H9 (cell line): ENCODE data around the gene SEMA4C. TPM values are rescaled to one million over a fixed set of nuclear protein-coding genes. Genes with fewer than 3 reads are reported as not detected.

Experiments
- DNase-seq: peaks from one replicate; pipeline ENCODE4 v3.0.0-alpha.2; 2017
- H2AFZ ChIP-seq: one replicate; pipeline ENCODE4 v1.6.1; 2013; ENCODE audit warnings: mild to moderate bottlenecking, low read length, control low read depth, moderate library complexity
- H2AK5ac ChIP-seq: 2 replicates; pipeline ENCODE4 v1.6.1; 2013; ENCODE audit warnings: low read length, control low read depth, mixed read lengths; ENCODE audit not compliant: insufficient read length
- H2BK120ac ChIP-seq: one replicate; pipeline ENCODE4 v1.6.1; 2013; ENCODE audit warnings: low read depth, mild to moderate bottlenecking, low read length, control low read depth, inconsistent platforms; ENCODE audit not compliant: poor library complexity, severe bottlenecking
- H2BK12ac ChIP-seq: 2 replicates; pipeline ENCODE4 v1.6.1; 2013; ENCODE audit warnings: low read length, control low read depth, mixed read lengths, low read depth; ENCODE audit not compliant: insufficient read length
- H2BK15ac ChIP-seq: 2 replicates; pipeline ENCODE4 v1.6.1; 2013; ENCODE audit warnings: low read depth, low read length, control low read depth
- H2BK20ac ChIP-seq: one replicate; pipeline ENCODE4 v1.6.1; 2013; ENCODE audit warnings: low read depth, mild to moderate bottlenecking, low read length, control low read depth, inconsistent platforms; ENCODE audit not compliant: poor library complexity, severe bottlenecking
- H2BK5ac ChIP-seq: 2 replicates; pipeline ENCODE4 v1.6.1; 2013; ENCODE audit warnings: low read length, control low read depth, mixed read lengths; ENCODE audit not compliant: insufficient read length
- H3K14ac ChIP-seq: 2 replicates; pipeline ENCODE4 v1.6.1; 2013; ENCODE audit warnings: low read length, control low read depth; ENCODE audit not compliant: insufficient read depth
- H3K18ac ChIP-seq: 2 replicates; pipeline ENCODE4 v1.6.1; 2013; ENCODE audit warnings: low read depth, mild to moderate bottlenecking, mixed read lengths, low read length, control low read depth; ENCODE audit not compliant: insufficient read length
- H3K23ac ChIP-seq: 2 replicates; pipeline ENCODE4 v1.6.1; 2013; ENCODE audit warnings: low read length, control low read depth, mixed read lengths, low read depth; ENCODE audit not compliant: insufficient read length
- H3K23me2 ChIP-seq: 2 replicates; pipeline ENCODE4 v1.6.1; 2013; ENCODE audit warnings: low read depth, mild to moderate bottlenecking, mixed read lengths, low read length, control low read depth; ENCODE audit not compliant: insufficient read length, poor library complexity, severe bottlenecking
- H3K27ac ChIP-seq: 2 replicates; pipeline ENCODE4 v1.5.1; 2013; ENCODE audit warnings: low read length, control low read depth, mixed read lengths, low read depth; ENCODE audit not compliant: insufficient read length
- H3K27me3 ChIP-seq: 2 replicates; pipeline ENCODE4 v1.6.1; 2013; ENCODE audit warnings: low read length, control low read depth, inconsistent platforms; ENCODE audit not compliant: insufficient read depth
- H3K4ac ChIP-seq: 2 replicates; pipeline ENCODE4 v1.6.1; 2013; ENCODE audit warnings: low read depth, mild to moderate bottlenecking, control low read depth, inconsistent platforms, low read length, moderate library complexity
- H3K4me1 ChIP-seq: 2 replicates; pipeline ENCODE4 v1.6.1; 2013; ENCODE audit warnings: low read length, control low read depth, inconsistent platforms; ENCODE audit not compliant: insufficient read depth
- H3K4me2 ChIP-seq: 2 replicates; pipeline ENCODE4 v1.6.1; 2013; ENCODE audit warnings: low read length, control low read depth, mixed read lengths; ENCODE audit not compliant: insufficient read length, insufficient read depth
- H3K56ac ChIP-seq: 2 replicates; pipeline ENCODE4 v1.6.1; 2013; ENCODE audit warnings: low read depth, mild to moderate bottlenecking, mixed read lengths, low read length, control low read depth; ENCODE audit not compliant: insufficient read length
- H3K79me1 ChIP-seq: 2 replicates; pipeline ENCODE4 v1.6.1; 2013; ENCODE audit warnings: low read depth, mild to moderate bottlenecking, moderate library complexity, low read length, control low read depth, inconsistent platforms; ENCODE audit not compliant: insufficient read depth, poor library complexity, severe bottlenecking
- H3K79me2 ChIP-seq: 2 replicates; pipeline ENCODE4 v1.6.1; 2013; ENCODE audit warnings: low read length, control low read depth, inconsistent platforms; ENCODE audit not compliant: insufficient read depth
- H3K9ac ChIP-seq: 2 replicates; pipeline ENCODE4 v1.6.1; 2013; ENCODE audit warnings: low read length, control low read depth, mixed read lengths; ENCODE audit not compliant: insufficient read length; ENCODE audit errors: extremely low read depth
- H3K9me3 ChIP-seq: one replicate; pipeline ENCODE4 v1.6.1; 2013; ENCODE audit warnings: low read depth, low read length, inconsistent platforms; ENCODE audit not compliant: control insufficient read depth
- H3T11ph ChIP-seq: one replicate; pipeline ENCODE4 v1.6.1; 2013; ENCODE audit warnings: mild to moderate bottlenecking, low read length, control low read depth, inconsistent platforms
- H4K20me1 ChIP-seq: one replicate; pipeline ENCODE4 v1.6.1; 2013; ENCODE audit not compliant: control insufficient read depth, insufficient read length, insufficient read depth
- H4K5ac ChIP-seq: 2 replicates; pipeline ENCODE4 v1.6.1; 2013; ENCODE audit warnings: low read depth, mild to moderate bottlenecking, mixed read lengths, low read length, control low read depth; ENCODE audit not compliant: insufficient read length
- H4K8ac ChIP-seq: replicated peaks from 2 replicates; pipeline ENCODE4 v1.6.1; 2013; ENCODE audit warnings: low read length, control low read depth, mixed read lengths, low read depth; ENCODE audit not compliant: insufficient read length
- H4K91ac ChIP-seq: 2 replicates; pipeline ENCODE4 v1.6.1; 2013; ENCODE audit warnings: low read depth, mild to moderate bottlenecking, moderate library complexity, mixed read lengths, low read length, control low read depth; ENCODE audit not compliant: insufficient read length
- H3K27ac Mint-ChIP-seq, 3 experiments: 2 replicates in 2 of 3; 3 replicates in 1 of 3; pipeline ENCODE4 v1.8.0; 2020 to 2021; ENCODE audit warnings: mixed read lengths in 3 of 3, mild to moderate bottlenecking in 1 of 3, moderate library complexity in 1 of 3
- H3K27me3 Mint-ChIP-seq: 2 replicates; pipeline ENCODE4 v1.8.0; 2021; ENCODE audit warnings: low read depth, mild to moderate bottlenecking, moderate library complexity, mixed read lengths
- H3K36me3 Mint-ChIP-seq, 3 experiments: 2 replicates in 2 of 3; 3 replicates in 1 of 3; pipeline ENCODE4 v1.8.0; 2020 to 2021; ENCODE audit warnings: low read depth in 3 of 3, mixed read lengths in 3 of 3; ENCODE audit not compliant: insufficient read depth in 1 of 3
- H3K4me1 Mint-ChIP-seq, 2 experiments: 2 replicates each; pipeline ENCODE4 v1.8.0; 2020; ENCODE audit warnings: mixed read lengths in 2 of 2
- H3K4me3 Mint-ChIP-seq, 2 experiments: 2 replicates in 1 of 2; 3 replicates in 1 of 2; pipeline ENCODE4 v1.8.0; 2020 to 2021; ENCODE audit warnings: mild to moderate bottlenecking in 2 of 2, mixed read lengths in 2 of 2, moderate library complexity in 1 of 2
- H3K9me3 Mint-ChIP-seq, 2 experiments: 2 replicates in 1 of 2; 3 replicates in 1 of 2; pipeline ENCODE4 v1.8.0; 2020; ENCODE audit warnings: mild to moderate bottlenecking in 2 of 2, mixed read lengths in 2 of 2, moderate library complexity in 1 of 2
- WGBS: extraction: QIAGEN DNeasy Blood & Tissue Kit; methylation state at CpG from one replicate; pipeline ENCODE4 v1.1.7; 2013; ENCODE audit warnings: missing lambda C conversion rate, low lambda C conversion rate, mixed read lengths; ENCODE audit not compliant: insufficient read length; ENCODE audit errors: extremely low coverage; 5-methylcytosine and 5-hydroxymethylcytosine counted together
- total RNA-seq: library from RNA; stranded (reverse); gene quantifications from 2 replicates; pipeline ENCODE4 v1.2.1, GENCODE V29; 2021
- TF ChIP-seq, protein P1 (sequence below): fragments of 200-600 bp; sonication (generic); conservative IDR thresholded peaks from 3 replicates; pipeline ENCODE4 v1.8.0; 2021; ENCODE audit warnings: antibody characterized with exemption, mild to moderate bottlenecking

Gene SEMA4C
- total RNA-seq, 1 experiment from 2014 or later = 81.6 TPM

DNA sequence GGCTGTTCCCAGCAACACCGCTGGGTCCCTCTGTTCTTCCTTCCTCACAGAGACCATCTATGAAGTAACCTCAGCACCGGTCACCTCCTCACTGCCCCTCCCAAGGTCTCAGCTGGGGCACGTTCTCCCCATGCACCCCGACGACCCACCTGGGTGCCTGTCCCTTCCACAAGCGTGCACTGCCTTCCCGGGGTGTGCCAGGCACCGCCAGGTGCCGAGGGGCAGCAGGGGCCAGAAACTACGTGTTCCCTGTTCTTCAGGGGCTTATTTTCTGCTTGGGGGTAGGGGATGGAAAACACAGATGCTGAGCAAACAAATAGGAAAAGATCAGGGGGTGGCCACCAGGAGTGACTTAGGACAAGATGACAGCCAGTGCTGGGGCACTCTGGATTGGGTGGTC, 30.4 kb upstream of the SEMA4C start:
- WGBS = no CpG with 5 or more reads among the region's 10 CpGs
- H3K27ac Mint-ChIP-seq = peak overlapping the region in 1 of 3 experiments; percentile 75; a peak in 2 of 7 replicates
- H4K5ac ChIP-seq = no peak overlapping the region

More for the DNA sequence above, 30.4 kb upstream of the SEMA4C start:
- Histone ChIP-seq H3K4ac (no peak overlapping the region), H4K20me1 (no peaks in the 10 kb centered on the region), H3K23ac (no peak overlapping the region), H3K9ac (no peak overlapping the region), H3K14ac (peak overlapping the region; percentile 40), H4K91ac (no peak overlapping the region), H3K79me2 (no peaks in the 10 kb centered on the region), H3K18ac (no peak overlapping the region), H2BK20ac (no peak overlapping the region), H3K23me2 (no peaks in the 10 kb centered on the region), H3T11ph (no peak overlapping the region), H4K8ac (no peak overlapping the region), H2BK120ac (no peak overlapping the region), H3K27me3 (no peaks in the 10 kb centered on the region), H2AFZ (no peak overlapping the region), H2AK5ac (no peak overlapping the region), H3K4me2 (no peak overlapping the region), H2BK15ac (no peak overlapping the region), H3K56ac (no peak overlapping the region), H3K9me3 (no peaks in the 10 kb centered on the region), H3K4me1 (peaks cover 4% of the 10 kb centered on the region; the same call in 1 of the 2 replicates), H2BK12ac (no peak overlapping the region), H3K79me1 (no peaks in the 10 kb centered on the region), H2BK5ac (no peak overlapping the region), H3K27ac (no peak overlapping the region)
- H3K4me3 Mint-ChIP-seq = no peak overlapping the region
- H3K27me3 Mint-ChIP-seq = peaks cover 2% of the 10 kb centered on the region; the same call in 1 of the 2 replicates
- no peaks in the 10 kb centered on the region for H3K9me3 Mint-ChIP-seq
- TF ChIP-seq, protein P1, sequence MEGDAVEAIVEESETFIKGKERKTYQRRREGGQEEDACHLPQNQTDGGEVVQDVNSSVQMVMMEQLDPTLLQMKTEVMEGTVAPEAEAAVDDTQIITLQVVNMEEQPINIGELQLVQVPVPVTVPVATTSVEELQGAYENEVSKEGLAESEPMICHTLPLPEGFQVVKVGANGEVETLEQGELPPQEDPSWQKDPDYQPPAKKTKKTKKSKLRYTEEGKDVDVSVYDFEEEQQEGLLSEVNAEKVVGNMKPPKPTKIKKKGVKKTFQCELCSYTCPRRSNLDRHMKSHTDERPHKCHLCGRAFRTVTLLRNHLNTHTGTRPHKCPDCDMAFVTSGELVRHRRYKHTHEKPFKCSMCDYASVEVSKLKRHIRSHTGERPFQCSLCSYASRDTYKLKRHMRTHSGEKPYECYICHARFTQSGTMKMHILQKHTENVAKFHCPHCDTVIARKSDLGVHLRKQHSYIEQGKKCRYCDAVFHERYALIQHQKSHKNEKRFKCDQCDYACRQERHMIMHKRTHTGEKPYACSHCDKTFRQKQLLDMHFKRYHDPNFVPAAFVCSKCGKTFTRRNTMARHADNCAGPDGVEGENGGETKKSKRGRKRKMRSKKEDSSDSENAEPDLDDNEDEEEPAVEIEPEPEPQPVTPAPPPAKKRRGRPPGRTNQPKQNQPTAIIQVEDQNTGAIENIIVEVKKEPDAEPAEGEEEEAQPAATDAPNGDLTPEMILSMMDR = no peak
- no peak for DNase-seq
- H3K4me1 Mint-ChIP-seq = peaks cover 13 to 14% of the 10 kb centered on the region in 2 experiments
- H3K36me3 Mint-ChIP-seq = no peaks in the 10 kb centered on the region
